Activated T-cell treated with anti-CD3 and anti-CD28 coated beads for 24 hours (primary cell): ENCODE data around the gene ZNF350.
"Not testable (repeated sequence)": the region's sequence is repeated elsewhere in the genome, so short reads cannot be mapped to it uniquely, and the experiment has no call there.

Experiments
- DNase-seq: peaks from one replicate; pipeline ENCODE4 v3.0.0-alpha.2; 2020; ENCODE audit warnings: low read depth

The ZNF350 gene

GRCh38 chr19:51986309-51987291 is at the start of gene ZNF350:
ZNF350 (minus strand) TSS chr19:51986840; CDS start chr19:51974360, 12,480 bp downstream.
- peak; percentile 84 for DNase-seq

DNA sequence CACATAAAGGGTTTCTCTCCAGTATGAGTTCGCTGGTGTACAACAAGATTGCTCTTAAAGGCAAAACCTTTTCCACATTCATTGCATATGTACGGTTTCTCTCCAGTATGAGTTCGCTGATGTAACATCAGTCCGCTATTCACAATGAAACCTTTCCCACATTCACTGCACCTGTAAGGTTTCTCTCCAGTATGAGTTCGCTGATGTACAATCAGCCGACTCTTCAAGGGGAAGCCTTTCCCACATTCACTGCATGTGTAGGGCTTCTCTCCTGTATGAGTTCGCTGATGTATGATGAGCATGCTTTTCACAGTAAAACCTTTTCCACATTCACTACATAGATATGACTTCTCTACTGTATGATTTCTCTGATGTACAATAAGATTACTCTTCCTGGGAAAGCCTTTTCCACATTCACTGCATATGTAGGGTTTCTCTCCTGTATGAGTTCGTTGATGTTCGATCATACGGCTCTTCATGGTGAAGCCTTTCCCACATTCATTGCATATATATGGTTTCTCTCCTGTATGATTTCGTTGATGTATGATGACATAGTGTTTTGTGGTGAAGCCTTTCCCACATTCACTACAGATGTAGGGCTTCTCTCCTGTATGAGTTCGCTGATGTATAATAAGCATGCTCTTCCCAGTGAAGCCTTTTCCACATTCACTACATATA is 47.5 kb upstream of the ZNF350 start:
- DNase-seq = no peak

DNA sequence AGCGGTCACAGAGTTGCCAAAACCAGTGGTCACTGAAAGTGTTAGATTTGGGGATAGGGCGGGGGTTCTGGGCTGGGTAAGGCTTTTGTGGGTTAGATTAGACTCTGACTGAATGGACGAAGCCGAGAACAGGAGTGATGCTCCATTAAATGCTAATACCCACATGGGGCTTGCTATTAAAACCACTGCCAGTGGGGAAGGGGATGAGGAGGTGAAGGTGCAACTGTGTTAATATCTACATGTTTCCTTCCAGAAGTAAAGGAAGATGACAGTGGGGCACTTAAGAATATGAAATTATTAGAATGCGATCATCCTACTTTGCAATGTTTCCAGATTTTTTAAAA is 42.1 kb upstream of the ZNF350 start:
- DNase-seq = no peak

GRCh38 chr19:52028027-52028779 is 41.6 kb upstream of the ZNF350 start, which contains the start of gene ZNF614:
ZNF614 (minus strand) TSS chr19:52028379; CDS start chr19:52025745, 2,634 bp downstream.
- DNase-seq = peak; percentile 79

DNA sequence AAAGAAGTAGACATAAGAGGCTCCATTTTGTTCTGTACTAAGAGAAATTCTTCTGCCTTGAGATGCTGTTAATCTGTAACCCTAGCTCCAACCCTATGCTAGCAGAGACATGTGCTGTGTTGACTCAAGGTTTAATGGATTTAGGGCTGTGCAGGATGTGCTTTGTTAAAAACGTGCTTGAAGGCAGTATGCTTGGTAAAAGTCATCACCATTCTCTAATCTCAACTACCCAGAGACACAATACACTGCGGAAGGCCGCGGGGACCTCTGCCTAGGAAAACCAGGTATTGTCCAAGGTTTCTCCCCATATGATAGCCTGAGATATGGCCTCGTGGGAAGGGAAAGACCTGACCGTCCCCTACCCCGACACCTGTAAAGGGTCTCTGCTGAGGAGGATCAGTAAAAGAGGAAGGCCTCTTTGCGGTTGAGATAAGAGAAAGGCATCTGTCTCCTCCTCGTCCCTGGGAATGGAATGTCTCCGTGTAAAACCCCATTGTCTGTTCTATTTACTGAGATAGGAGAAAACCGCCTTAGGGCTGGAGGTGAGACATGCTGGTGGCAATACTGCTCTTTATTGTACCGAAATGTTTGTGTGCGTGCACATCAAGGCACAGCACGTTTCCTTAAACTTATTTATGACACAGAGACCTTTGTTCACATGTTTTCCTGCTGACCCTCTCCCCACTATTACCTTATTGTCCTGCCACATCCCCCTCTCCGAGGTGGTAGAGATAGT is 39.8 kb upstream of the ZNF350 start:
- DNase-seq = not testable (repeated sequence)

DNA sequence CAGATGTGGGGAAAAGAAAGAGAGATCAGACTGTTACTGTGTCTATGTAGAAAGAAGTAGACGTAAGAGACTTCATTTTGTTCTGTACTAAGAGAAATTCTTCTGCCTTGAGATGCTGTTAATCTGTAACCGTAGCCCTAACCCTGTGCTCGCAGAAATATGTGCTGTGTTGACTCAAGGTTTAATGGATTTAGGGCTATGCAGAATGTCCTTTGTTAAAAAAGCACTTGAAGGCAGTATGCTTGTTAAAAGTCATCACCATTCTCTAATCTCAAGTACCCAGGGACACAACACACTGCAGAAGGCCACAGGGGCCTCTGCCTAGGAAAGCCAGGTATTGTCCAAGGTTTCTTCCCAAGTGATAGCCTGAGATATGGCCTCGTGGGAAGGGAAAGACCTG is 37.8 kb upstream of the ZNF350 start:
- DNase-seq = not testable (repeated sequence)

- no peak for DNase-seq
Observed at GRCh38 chr19:52022193-52022592, 35.6 kb upstream of the ZNF350 start.

GRCh38 chr19:52020506-52020905 is 33.9 kb upstream of the ZNF350 start:
- DNase-seq = no peak

- DNase-seq = no peak
Observed at GRCh38 chr19:52010674-52011073, 24.0 kb upstream of the ZNF350 start.

DNA sequence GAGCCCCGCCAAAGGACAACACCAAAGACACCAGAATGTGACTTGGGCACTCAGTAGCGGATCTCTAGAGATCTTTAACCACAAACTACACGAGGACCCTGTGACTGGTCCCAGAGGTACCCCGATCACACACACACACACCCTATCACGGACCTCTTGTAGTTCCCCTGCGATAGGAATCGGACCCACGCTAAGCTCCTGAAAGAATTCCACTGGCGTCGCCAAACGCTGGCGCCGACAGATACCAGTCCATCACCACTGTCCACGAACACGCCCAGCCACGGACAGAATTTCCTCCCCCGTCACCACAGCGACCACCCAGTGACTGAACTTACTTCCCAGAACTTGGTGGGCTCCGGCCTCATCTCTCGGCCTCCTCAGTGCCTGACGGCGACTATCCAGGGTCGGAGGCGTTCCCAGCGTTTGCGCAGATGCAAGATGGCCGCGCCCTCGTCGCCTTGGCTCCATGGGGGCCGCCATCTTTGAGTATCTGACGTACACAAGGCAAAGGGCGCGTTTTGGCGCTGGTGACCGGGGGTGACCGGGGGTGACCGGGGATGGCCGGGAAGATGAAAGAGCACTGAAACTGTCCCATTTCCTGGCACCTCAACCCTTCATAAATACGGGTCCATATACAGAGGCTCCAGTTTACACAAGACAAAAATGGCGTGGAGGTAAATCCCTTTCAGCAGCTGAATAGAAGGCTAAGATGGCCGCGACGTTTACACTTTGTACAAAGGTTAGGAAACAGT is 21.3 kb upstream of the ZNF350 start, which contains the start of gene ZNF615:
Gene ZNF615 (minus strand): TSS at position 406 of the 752 bp plus-strand sequence. CDS start 4,500 bp downstream, outside the sequence.
- DNase-seq = peak; percentile 84

DNA sequence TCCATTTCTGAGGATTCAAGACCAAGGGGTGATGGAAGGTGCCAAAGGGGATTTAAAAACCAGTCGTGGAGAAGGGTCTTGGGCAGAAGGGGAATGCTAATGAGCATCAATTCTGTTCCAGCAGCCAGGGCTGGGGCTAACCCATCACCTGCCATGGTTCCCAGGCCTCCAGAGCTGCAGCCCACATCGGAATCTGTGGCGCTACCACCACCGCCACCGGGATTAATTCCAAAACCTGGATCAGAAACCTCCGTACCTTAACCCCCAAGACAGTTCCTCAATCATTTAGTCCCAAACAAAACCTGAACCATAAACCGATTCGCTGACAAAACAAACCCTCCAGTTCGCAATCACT is 20.8 kb upstream of the ZNF350 start:
- no peak for DNase-seq

DNA sequence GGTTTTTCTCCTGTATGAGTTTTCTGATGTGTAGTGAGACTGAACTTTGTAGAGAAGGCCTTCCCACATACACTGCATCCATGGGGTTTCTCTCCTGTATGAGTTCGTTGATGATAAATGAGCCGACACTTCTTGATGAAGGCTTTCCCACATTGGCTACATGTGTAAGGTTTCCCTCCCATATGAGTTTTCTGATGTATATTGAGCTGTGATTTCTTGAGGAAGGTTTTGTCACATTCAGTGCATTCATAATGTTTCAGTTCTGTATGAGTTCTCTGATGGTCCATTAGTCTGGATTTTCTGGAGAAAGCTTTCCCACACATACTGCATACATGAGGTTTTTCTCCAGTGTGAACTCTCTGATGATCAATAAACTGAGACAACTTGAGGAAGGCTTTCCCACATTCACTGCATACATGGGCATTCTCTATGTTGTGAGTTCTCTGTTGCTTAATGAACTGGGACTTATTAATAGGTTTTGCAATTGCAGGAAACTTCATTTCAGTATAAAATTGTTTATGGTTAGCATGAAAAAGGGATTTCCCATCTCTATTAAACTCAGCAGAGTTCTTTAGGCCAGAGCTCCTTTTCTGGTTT is 7.5 kb upstream of the ZNF350 start:
- DNase-seq = no peak

DNA sequence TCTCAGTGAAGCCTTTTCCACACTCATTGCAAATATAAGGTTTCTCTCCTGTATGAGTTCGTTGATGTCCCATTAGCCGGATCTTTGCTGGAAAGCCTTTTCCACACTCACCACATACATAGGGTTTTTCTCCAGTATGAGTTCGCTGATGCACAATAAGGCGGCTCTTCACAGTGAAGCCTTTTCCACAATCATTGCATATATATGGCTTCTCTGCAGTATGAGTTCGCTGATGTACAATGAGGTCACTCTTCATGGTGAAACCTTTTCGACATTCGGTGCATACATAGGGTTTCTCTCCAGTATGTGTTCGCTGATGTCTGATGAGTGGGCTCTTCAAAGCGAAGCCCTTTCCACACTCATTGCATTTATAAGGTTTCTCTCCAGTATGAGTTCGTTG is 6.8 kb upstream of the ZNF350 start:
- DNase-seq = no peak

DNA sequence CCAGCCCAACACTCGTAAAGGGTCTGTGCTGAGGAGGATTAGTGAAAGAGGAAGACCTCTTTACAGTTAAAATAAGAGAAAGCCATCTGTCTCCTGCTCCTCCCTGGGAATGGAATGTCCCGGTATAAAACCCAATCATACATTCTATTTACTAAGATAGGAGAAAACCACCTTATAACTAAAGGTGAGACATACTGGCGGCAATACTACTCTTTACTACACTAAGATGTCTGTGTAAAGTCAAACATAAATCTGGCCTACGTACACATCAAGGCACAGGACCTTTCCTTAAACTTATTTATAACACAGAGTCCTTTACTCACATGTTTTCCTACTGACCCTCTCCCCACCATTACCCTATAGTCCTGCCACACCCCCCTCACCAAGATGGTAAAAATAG is 3.3 kb downstream of the ZNF350 start:
- DNase-seq = no peak

DNA sequence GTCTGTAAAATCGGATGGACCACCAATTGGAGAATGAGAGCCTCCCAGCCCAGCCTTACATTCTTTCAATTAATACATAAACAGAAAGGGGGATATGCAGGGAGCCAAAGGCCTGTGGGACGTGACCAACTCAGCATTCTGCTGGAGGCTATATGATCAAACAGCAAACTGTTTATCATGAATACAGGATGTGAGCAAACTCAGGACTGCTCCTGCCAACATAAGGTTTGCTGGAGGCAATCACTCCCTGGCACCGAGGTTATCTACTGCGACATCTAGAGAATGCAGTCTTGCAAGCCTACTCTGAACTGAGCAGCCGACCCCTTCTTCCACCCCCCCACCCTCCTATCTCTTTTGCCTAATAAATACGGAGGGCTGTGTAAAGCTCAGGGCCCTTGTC is 5.7 kb downstream of the ZNF350 start:
- not testable (repeated sequence) for DNase-seq

DNA sequence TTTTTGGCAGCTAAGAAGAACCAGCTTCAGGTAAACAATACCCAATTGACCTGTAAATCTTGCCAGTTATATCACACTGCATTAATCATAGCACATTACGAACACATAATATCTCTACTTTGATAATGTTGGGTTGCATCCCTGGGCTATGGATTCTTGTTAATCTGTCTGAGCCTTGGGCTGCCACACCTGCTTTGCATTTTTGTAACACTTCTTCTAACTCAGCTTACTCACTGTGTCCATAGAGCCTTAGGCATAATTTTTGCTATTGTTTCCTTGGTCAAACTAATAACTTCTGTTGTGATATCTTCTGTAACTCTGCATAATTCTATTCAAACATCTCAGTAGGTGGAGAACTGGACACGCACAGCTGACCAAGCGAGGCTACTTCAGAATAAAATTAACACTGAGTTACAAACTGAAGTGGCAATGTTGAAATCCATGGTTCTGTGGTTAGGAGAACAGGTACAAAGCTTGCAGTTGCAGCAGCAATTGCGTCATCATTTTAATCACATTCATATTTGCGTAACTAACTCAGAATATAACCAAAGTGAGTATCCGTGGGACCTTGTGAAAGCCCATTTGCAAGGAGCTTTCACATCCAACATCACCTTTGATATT is 6.4 kb downstream of the ZNF350 start:
- DNase-seq = no peak

GRCh38 chr19:51978882-51979281 is 7.8 kb downstream of the ZNF350 start:
- DNase-seq = no peak

GRCh38 chr19:51977346-51977745 is 9.3 kb downstream of the ZNF350 start:
- DNase-seq = no peak

DNA sequence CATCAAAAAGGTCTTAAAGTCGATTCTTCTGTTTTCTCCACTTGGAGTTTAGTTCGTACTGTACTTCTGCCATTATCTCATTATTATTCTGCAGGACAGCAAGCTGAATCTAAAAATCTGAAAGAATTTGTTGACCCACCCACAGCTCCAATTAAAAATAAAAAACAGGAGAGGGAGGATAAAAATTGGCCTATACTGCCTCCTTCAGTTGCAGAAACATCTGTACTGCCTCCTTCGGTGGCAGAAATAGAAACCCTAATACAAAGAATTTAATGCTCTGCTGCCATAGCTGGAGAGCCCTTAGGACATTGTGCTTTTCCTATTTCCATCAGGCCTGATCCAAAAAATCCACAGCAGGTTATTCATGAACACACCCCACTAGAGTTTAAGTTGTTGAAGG is 9.8 kb downstream of the ZNF350 start:
- no peak for DNase-seq

DNA sequence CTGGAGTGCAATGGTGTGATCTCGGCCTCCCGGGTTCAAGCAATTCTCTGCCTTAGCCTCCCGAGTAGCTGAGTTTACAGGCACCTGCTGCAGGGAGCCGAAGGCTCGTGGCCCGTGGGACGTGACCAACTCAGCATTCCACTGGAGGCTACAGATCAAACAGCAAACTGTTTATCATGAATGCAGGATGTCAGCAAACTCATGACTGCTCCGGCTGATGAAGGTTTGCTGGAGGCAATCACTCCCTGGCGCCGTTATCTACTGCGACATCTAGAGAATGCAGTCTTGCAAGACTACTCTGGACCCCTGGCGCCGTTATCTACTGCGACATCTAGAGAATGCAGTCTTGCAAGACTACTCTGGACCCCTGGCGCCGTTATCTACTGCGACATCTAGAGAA is 10.9 kb downstream of the ZNF350 start:
- not testable (repeated sequence) for DNase-seq
